DMS153 treated with DMSO at 0.1 percent for 48 hours (cell line): ENCODE data around the gene PRELID1.
A peak's percentile ranks its signal among the peaks of the same experiment; 100 is the strongest.

Experiments used
- DNase-seq: peaks from one replicate; lab custom pipeline; 2025; ENCODE audit not compliant: unreplicated experiment; lab: John Stamatoyannopoulos, UW

The PRELID1 gene

DNA sequence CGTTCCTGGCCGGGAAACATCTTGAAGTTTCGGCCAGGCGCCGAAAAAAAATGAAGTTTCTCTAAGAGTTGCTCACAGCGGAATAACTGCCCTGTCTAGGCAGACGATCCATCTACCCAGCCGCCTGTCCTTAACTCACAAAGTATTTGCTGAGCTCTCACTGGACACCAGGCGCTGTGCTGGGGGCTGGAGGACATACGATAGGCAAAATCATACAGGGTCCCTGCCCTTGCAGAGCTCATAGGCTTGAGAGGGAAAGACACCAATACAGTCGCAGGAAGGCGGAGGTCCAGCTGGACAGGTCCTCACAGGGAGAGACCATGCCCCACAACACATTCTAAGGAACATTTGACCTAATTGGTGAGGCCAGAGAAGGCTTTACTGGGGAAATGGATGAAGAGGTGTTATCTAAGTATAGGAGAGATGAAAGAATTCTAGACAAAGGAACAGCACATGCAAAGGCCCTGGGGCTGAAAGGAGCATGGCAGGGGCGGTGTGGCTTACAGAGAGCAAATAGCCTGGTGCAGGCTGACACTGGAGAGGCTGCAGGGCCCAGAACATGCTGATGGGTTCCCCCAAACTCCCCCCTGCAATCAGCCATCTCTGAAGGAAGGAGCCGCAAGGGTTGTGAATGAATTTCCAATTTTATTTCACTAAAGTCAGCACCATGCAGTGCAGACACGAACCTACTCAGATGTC, 10.1 kb downstream of the PRELID1 start:
- no peak for DNase-seq

DNA sequence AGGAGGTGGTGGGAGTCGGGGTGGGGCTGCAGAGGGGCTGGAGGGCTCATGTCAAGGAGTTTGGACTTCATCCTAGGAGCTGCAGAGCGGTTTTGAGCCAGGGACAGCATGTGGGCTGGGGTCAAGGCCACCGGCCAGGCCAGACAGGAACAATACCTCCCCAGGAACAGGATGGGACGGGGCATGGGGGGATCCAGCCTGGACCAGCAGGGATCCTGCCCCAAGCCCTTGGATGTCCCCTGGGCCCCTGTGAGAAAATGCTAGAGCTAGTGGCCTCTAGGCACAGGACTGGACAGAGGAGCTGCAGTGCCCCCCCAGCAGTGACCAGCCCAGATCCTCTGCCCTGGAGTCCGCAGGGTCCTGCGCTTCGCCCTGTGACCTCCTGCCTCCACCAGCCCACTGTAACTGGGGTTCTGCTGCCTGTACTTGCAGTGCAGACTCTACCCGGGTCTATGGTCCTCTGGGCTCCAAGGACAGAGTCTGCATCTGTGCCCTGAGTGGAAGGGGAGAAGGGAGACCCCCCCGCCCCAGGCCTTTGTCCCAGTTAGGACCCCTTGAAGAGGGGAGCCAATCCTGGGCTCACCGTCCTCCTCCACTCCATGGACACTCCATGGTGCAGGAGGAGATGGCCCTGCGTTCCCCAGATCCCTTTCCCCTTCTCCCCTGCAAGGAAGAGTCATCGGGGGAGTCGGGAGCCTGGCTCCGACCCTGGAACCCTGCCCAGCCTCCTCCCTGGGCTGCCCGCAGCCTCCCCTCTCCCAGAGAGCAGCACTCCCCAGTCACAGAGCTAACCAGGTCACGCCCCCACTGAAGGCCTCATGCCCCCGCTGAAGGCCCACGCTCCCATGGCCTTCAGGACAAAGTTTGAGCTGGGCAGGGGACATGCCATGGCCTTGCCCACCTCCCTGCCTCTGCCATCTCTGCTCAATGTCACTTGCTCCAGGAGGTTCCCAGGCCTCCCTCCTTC, 11.1 kb downstream of the PRELID1 start:
- no peak for DNase-seq

DNA sequence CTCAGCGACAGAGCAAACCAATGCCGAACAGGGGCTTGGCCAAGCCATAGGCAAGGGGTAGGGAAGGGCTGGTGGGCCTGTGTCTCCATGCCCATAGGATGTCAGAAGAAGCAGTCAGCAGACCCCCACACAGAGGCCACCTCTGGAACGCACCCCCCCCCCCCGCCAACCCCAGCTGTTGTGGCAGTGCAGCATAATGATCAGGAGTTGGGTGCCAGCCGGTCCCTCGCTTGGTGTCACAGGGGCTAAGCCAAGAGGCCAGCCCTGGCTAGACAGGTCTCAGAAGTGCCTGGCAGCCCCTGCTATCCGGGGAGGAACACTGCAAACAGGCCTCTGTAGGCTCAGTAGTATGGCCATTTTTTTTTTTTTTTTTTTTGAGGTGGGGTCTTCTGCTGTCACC, 11.8 kb downstream of the PRELID1 start:
- DNase-seq: no peak

DNA sequence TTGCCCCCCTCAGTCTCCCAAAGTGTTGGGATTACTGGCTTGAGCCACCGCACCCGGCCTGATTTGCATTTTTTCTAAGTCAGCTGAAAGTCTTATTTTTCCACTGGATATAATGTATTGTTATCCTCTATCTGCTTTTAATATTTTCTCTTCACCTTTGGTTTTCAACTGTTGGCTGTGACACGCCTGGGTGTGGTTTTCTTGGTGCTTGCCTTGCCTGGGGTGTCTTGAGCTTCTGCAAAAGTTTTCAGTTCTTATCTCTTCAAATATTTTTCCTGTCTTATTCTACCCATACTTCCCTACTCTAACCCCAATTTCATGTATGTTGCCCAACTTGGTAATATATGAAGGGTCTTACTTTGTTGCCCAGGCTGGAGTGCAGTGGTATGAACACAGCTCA, 12.4 kb downstream of the PRELID1 start:
- no peak for DNase-seq

DNA sequence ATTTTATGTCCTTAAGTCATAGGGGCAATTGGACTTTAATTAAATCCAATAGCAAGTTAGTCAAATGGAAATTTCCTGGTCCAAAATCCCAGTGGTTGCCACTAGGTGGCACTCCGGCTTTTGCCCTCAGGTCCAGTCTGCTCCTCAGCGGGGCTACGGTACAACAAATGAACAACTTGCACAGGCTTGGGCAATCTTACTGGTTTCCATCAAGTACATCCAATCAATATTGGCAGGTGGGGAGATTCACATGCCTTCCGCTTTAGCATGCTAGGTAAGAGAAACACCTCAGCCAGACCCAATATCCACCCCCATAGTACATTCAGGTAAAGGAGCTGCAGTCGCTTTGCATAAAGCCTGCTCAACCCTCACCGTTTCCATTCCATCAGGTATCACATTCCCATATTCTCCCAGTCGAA, 14.4 kb downstream of the PRELID1 start:
- DNase-seq: peak; percentile 47

GRCh38 chr5:177319913-177320588, 16.5 kb downstream of the PRELID1 start:
- no peak for DNase-seq

GRCh38 chr5:177320879-177321278, 17.3 kb downstream of the PRELID1 start:
- DNase-seq: no peak

GRCh38 chr5:177325868-177326381, 22.3 kb downstream of the PRELID1 start:
- DNase-seq: no peak

GRCh38 chr5:177327539-177328522, 24.2 kb downstream of the PRELID1 start:
- no peak for DNase-seq

DNA sequence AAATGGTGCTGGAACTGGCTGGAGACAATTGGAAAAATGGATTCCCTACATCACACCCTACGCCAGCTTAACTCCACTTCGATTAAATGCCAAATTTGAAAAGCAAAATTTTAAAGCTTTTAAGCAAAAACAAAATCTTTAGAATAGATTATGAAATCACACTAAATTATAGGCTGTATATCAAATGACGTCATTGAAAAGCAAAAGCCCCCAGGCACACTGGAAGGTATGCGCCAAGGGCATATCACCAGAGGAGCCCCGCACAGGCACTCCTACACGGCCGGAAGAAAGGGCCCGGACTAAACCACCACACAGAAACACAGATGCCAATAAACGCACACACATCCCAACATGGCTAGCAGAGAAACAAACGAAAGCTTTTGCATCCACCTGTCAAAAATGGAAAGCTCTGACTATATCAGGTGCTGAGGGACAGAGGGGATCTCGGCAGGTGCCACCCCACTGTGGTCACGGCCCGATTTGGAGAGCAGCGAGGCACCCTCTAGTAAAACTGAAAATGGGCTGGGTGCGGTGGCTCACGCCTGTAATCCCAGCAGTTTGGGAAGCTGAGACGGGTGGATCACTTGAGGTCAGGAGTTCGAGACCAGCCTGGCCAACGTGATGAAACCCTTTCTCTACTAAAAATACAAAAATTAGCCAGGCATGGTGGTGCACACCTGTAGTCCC, 25.1 kb downstream of the PRELID1 start:
- DNase-seq: no peak

DNA sequence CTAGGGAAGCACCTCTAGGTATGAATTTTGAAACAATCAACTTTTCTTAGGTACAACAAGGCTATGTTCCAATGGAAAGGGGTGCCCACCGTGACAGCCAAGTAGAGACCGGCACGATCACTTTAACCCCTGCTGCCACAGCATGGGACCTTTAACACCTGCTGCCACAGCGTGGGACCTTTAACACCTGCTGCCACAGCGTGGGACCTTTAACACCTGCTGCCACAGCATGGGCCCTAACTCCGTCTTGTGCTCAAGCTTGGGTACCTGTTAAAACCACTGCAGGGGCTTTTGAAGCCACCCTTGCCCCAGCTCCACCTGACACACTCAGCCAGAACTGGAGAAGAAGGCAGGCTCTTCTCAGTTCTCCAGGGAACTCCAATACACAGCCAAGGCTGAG, 26.3 kb downstream of the PRELID1 start:
- DNase-seq: no peak

- DNase-seq: no peak
Observed at GRCh38 chr5:177330991-177331842, 27.6 kb downstream of the PRELID1 start.

GRCh38 chr5:177332031-177332895, 28.7 kb downstream of the PRELID1 start:
- DNase-seq: no peak

DNA sequence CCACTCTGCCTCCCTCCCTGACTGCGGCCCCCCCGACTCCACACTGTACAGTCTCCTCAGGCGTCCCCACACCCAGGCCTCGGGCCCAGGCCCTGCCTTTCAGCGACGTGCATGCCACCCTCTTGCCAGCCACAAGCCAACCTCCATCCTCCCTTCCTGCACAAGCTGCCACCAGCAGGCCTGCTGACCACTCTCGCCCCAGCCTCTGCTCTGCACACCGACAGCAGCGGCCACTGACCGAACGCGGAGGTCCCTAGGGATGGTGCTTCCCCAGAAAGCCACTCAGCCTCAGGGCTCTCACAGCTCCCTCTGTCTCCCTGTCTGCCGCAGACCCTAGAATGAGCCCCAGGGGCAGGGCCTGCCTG, 29.3 kb downstream of the PRELID1 start:
- DNase-seq: no peak

DNA sequence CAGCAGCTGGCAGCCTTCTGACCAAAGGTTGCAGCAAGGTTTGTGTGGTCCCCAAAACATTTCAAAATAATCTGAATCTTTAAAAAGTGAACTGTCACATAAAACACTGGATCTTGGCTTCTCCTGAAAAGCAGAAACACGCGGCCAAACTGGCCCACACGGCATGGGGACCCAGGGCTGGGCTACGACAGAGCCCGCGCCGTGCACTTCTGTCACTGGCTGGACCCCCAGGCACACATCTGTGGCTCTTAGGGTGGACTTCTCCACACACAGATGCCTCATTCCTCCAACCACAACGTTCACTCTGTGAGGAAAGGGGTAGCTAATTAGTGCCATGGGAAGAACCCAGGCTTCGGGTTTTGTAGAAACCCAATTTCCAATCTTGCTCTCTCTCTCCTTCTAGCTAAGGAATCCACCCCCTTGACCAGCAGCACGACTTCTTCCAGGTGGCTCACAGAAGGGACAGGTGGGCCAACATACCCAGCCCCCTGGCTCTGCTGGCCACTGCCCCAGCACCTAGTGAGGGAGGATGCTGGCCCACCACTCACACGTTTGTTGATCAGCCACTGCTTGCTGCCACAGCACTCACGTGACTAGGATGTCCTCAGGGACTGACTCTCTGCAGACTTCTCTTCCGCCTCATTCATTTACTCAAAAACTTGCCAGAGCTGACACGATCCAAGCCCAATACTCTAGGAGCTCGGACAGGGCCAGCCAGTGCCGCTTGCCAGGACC, 30.0 kb downstream of the PRELID1 start:
- no peak for DNase-seq

DNA sequence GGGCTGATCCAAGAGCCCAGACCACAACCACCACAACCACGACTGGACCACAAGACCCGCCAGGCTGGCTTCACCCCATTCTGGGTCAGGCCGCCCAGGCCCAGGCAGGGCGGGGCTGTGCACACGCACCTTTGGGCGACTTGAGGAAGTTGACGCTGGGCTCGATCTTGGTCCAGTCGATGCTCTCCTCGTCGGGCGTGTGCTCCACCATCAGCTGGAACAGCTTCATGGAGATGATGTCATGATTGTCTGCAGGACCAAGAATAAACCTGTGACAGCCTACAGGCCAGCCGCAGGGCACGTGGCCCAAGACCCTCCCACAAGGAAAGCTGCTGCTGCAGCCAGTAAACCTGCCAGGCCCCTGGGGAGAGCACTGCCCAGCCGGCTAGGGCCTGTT, 30.6 kb downstream of the PRELID1 start:
- DNase-seq: no peak
